HG03108 (cell line): ENCODE results near the gene SMIM28.

Experiments
- ATAC-seq: cut with Tn5 transposase; IDR thresholded peaks from one replicate; pipeline ENCODE4 v1.9.1; 2021; ENCODE audit warnings: moderate library complexity; ENCODE audit not compliant: unreplicated experiment

The SMIM28 gene

GRCh38 chr6:138428944-138429598, 51.4 kb downstream of the SMIM28 start:
- no peak for ATAC-seq

DNA sequence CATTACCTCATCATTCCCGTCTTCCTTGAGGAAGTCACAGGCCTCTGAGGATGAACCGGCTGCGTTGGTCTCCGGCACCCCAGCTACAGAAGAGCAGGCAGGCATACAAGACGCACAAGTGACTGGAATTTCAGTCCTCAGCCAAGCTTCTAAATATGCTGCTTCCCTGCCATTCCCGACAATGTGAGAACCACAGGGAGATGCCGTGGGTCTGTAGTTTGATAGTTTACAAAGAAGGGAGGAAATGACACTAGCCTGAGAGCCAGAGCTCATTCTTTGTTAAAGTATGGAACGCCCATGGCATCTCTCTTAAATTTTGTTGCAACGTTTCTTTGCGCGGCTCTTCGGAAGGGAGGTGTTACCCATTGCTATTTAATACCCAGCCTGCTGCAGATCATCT, 52.1 kb downstream of the SMIM28 start:
- ATAC-seq = no peak

DNA sequence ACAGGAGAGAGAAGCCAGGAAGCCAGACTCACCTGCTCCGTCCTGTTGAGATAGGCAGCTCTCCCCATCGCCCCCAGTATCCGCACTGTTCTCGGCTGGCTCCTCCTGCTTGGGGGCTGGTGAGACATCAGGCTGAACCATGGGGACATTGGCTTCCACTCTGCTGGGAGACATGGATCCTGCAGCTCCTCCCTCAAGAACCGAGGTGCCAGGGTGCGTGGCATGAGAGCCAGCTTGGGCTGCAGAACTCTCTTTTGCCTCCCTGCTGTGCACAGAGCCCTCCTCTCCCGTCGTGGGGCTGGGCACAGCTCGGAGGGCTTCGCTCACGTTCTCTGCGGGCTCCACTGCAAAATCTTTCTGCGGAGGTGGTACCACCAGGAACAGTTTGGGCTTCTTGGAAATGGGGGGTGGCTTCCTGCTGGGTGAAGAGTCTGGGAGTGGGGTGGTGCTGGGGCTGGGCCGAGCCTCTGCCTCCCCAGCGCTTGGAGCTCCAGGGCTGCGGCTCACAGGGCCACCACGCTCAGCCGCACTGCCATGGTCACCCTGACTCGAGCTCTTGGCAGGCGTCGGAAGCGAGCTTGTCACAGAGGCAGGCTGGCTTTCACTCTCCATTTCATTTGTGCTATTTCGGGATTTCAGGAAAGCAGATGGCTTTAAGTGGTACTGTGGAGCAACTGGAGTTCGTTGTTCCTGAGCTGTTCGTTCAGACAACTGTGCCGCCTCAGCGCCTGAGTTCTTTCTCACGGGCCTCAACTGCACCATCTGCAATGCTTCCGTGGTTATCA, 52.8 kb downstream of the SMIM28 start:
- no peak for ATAC-seq

GRCh38 chr6:138431256-138432062, 53.8 kb downstream of the SMIM28 start:
- ATAC-seq = no peak

DNA sequence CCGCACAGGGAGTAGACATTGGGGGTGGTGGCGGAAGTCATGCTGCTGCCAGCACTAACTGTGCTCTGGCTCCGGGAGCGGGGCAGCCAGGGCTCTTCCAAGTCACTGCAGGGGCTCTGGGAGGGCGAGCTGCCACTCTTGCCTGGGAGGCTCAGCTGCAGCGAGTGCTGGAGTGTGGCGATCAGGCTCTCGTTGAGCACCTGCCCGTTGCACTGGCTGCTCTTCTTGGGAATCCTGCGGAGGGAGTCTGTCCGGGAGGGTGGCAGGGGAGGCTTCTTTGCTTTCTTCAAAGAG, 54.3 kb downstream of the SMIM28 start:
- no peak for ATAC-seq
